ENCODE measurements around the gene BMERB1.
"Not testable (repeated sequence)": the region's sequence is repeated elsewhere in the genome, so short reads cannot be mapped to it uniquely, and the experiment has no call there.

Gene BMERB1

DNA sequence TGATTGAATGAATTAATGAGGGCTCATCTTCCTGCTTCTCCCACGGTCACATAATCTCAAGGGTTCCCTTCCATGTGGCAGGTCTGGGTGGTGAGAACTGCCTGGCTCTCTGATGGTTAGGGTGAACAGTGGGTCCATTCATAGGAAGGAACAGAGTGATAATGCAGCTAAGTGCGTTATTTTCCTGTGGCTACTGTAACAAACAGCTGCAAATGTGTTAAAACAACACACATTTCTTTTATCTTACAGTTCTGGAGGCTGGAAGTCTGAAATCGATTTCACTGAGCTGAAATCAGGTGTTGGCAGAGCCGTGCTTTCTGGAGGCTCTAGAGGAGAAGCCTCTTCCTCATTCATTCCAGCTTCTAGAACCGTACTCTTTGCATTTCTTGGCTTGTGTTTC, 95.3 kb downstream of the BMERB1 start:
- no peak for DNase-seq

DNA sequence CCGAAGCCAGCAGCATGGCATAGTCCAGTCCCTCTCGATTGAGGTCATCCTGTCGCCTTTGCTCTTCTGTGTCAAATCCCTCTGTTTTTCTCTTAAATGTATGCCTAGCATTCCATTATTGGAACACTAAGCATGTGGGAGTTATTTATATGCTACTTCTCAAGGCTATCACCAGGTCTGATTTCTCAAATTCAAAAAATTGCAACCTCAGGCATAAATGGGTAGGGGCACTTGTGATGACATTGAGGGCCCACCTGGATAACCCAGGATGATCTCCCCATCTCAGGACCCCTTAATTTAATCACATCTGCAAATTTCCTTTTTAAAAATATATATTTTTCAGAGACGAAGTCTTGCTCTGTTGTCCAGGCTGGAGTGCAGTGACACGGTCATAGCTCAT, 95.7 kb downstream of the BMERB1 start:
- no peak for DNase-seq

DNA sequence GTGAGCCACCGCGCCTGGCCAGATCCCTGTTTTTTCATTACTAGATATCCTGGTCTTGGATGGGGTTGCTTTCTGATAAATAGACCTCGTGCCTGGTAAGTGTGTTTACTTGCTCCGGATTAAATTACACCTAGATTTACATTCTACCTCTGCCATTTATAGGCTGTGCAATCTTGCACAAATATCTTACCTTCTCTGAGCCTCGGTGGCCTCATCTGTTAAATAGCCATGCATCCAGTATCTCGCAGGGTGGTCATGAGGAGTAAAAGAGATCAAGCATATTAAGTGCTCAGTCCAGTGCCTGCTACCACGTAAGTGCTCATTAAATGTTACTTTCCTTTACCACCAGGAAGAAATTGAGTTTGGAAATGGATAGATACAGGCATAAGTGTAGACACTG, 98.4 kb downstream of the BMERB1 start:
- no peak for DNase-seq

DNA sequence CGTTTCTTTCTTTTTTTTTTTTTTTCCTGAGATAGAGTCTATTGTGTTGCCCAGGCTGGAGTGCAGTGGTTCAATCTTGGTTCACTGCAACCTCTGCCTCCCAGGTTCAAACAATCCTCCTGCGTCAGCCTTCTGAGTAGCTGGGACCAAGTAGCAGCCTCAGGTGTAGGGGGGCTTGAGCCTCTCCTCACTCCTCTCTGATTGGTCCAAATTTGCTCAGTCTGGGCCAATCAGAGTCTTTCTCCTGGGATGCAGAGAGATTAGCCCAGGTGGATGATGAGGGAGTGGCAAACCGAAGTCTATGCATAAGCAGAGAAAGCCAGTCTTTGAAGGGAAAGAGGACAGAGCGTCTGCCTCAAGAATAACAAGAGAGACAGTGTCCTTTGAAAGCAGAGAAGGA, 99.0 kb downstream of the BMERB1 start:
- DNase-seq, result no peak

DNA sequence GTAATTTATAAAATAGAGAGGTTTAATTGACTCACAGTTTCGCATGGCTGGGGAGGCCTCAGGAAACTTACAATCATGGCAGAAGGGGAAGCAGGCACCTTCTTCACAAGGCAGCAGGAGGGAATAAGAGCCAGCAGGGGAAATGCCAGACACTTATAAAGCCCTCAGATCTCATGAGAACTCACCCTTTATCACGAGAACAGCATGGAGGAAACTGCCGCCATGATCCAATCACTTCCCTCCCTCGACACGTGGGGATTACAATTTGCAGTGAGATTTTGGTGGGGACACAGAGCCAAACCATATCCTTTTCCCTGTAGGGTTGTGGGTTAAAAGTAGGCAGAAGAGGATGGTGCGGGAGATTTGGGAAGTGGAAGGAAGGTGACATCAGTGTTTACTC, 101.4 kb downstream of the BMERB1 start:
- DNase-seq, result no peak

DNA sequence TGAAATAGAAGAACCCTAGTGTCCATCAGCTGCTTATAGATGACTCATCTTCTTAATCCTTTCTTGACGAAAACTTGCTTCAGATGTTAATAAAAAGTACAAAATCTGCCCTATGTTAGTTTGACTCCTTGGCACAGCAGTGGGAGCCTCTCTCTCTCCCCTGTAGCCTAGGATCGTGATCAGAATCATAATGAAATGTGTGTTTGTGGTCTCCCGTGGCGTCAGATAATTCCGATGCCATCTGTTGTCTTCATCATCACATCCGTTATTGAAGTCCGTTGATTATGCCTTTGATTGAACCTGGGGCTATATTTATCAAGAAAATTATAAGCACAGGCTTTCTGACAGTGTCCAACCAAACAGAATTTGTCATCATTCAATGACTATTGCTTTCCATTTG, 102.5 kb downstream of the BMERB1 start:
- DNase-seq, result no peak

DNA sequence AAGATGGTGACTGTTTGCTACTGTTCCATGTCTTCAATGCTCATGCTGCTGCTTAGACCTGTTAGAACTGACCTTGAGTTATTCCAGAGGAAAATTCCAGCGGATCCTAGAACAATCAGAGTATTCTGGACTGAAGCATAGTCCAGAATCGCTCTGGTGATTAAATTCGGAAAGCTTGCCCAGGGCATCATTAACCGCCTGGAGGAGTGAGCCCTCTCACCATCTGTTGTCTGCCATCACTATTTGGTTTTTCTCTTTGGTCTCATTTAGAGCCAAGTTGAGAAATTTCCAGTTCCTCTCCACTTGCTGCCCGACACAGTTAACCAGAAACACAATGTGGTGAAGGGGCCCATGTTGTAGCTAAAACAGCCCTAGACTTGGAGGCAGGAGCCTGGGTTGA, 104.1 kb downstream of the BMERB1 start:
- DNase-seq, result no peak

DNA sequence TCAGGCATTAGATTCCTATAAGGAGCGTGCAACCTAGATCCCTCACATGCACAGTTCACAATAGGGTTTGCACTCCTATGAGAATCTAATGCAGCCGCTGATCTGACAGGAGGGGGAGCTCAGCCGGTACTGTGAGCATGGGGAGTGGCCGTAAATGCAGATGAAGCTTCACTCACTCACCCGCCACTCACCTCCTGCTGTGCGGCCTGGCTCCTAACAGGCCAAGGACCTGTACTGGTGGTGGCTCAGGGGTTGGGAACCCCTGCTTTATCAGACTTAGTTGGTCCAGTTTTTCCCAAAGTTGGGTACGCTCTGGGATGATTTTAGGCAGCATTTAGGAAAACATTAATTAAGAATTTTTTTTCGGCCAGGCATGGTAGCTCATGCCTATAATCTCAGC, 104.8 kb downstream of the BMERB1 start:
- no peak for DNase-seq

DNA sequence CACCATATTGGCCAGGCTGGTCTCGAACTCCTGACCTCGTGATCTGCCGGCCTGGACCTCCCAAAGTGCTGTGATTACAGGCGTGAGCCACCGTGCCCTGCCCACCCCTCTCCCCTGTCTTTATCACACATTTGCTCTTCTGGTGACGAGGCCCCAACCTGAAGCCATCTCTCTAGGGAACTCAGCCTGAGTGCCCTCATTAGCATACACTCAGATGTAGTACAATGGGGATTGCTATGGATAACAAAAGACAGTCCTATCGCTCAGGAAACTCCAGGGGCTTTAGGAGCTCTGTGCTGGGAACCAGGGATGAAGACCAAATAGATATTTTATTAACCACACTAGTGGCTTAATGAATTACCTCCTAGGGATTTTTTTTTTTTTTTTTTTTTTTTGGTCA, 107.9 kb downstream of the BMERB1 start:
- no peak for DNase-seq

DNA sequence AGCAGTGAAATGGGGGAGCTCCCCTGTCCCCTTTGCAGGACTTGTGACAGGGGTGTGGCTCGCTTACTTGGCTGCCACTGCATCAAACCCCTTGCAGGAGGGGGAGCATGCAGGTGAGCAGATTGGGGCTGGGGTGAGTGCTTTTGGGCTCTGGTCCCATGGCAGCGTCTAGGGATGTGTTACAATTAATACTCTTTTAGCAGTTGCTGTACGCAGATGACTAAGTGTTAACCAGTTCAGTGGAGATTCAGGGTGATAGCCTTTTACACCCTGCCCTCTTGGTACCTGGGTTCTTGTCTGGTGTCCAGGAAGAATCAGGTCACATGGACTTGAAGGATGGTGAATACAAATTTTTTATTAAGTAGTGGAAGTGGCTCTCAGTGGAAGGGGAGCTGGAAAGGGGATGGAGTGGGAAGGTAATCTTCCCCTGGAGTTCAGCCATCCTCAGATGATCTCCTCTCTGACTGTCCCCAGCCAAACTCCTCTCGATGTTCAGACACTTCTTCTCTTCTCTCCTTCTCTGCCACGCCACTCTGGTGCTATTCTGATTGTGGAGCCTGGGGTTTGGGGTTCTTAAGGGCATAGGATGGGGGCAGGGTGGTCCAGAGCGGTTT, 108.5 kb downstream of the BMERB1 start:
- no peak for DNase-seq

DNA sequence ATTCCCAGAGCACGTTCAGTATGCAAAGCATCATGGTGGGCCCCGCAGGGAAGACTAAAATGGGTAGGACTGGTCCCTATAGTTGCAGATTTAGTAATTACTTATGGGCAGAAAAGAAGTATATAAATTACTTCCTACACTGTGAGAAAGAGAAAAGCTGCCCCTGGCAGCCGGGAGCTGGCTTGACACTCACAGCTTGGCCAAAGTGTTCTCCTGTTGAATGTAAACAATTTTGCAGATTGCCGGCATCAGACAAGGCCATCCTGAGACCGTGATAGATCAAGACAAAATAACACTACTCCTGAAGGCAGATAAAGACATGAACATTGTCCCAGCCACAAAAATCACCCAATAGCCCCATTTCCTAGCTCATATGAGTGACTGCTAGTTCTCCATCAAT, 110.0 kb downstream of the BMERB1 start:
- DNase-seq, result no peak

DNA sequence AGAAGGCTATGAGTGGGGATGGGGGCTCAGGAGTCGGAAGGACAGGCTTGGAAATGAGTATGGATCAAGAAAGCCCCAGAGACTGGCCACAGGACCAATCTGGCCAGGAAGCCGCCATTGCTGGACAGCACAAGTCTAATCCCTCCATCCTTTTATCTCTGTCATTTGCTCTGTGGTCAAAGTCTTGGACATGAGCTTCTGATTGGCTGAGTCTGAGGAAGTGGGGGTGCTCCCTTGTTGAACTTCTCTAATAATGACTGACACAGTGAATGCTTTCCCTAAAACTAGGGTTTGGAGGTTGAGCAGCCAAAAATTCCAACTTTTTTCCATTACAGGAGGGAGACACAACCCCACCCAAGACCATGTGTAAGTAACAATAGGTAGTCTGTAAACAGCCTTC, 111.2 kb downstream of the BMERB1 start:
- no peak for DNase-seq

DNA sequence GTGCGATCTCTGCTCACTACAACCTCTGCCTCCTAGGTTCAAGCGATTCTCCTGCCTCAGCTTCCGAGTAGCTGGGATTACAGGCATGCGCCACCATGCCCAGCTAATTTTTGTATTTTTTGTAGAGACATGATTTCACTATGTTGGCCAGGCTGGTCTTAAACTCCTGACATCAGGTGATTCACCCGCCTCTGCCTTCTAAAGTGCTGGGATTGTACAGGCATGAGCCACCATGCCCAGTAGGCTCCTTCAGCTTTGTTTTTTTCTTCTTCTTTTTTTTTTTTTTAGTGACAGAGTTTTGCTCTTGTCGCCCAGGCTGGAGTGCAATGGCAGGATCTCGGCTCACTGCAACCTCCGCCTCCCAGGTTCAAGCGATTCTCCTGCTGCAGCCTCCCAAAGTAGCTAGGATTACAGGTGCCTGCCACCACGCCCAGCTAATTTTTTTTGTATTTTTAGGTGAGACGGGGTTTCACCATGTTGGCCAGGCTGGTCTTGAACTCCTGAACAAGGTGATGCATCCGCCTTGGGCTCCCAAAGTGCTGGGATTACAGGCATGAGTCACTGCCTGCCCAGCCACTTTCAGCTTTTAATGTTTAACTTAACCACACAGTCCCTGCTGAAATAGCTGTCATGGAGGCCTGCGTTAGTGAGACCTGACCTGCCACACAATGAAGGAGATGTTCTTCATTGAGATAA, 112.8 kb downstream of the BMERB1 start:
- DNase-seq, result not testable (repeated sequence)

DNA sequence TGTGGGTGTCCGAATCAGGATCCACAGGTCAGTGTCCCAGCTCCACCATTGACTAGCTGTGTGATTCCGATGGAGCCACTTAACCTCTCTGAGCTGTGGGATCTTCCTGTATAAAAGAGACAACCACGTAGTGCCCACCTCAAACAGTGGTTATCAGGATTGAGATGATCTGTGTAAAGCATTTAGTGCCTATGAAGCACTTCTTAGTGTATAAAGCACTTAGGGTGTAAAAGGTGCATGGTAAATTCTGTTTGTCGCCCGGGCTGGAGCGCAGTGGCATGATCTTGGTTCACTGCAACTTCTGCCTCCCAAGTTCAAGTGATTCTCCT, 113.3 kb downstream of the BMERB1 start:
- no peak for DNase-seq

DNA sequence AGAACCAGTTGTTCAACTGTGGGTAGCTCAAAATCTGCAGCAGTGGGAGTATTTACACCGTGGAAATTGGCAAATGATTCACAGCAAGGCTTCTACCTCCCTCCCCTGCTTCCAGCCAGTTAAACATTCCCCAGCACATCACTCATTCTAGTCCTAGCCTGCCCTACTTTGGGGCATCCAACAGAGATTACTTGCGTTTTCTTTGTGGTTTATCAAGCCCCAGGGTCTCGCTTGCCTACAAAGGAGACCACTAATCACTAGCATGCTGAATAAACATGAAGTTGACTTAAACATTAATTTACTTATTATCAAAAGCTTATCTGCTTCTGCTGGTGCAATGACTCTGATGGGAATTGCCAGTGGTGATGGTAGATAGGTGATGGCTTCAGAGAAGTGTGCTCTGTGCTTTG, 114.1 kb downstream of the BMERB1 start:
- no peak for DNase-seq

DNA sequence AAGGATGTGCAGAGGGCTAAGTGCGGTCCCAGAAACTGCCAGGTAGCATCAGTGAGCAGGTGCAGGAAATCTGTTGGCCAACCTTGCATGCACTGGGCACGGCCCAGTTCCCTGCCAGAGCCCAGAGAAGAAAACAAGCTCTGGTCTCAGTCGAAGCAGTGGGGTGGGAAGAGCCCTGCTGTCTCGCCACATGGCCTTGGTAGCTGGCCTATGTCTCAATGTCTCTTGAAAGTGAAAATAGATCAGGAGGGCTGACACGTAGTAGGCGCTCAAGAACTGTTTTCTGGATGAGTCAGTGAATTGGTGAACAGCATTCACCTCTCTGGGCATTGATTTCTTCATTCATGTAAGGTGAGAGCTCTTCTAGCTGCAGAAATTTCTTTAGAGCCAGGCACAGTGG, 118.1 kb downstream of the BMERB1 start:
- no peak for DNase-seq

DNA sequence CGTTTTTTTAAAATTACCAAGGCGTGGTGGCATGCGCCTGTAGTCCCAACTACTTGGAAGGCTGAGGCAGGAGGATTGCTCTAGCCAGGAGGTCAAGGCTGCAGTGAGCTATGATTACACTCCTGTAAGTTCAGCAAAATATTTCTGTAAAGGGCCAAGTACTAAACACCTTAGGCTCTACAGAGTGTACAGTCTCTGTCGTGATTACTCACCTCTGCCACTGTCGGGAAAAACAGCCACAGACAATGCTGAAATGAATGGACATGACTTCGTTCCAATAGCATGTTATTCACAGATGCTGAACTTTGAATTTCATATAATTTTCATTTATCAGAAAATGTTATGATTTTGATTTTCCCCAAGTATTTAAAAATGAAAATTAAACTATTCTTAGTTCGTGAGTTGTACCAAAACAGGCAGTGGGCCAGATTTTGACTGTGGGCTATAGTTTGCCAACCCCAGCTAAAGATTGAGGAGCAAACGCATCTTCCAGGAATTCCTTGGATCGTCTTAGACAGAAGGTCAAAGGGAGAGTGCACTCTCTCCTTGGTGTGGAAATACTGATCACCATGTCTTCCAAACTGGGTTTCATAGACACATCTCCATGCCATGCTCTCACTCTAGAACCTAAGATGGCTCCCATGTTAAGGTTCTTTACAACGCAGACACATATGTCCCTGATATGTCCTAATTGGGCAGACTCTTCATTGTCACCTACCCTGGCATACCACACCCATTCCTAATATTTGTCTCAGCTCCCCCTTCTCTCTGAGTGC, 119.1 kb downstream of the BMERB1 start:
- DNase-seq, result no peak

DNA sequence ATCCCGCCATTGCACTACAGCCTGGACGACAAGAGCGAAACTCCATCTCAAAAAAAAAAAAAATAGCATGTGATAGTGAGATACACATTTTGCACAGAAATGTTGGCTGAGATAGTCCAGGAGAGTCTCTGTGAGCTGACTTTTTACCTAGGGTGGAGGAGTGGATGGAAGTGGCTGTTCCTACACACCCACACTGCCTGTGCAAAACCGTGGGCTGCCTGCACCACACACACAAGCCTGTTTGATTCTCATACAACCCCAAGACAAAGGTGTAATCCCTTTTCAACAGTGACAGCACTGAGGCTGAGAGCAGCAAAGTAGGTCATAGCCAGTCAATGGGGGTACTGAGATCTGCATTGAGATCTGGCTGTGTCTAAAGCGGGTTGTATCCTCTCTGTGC, 121.7 kb downstream of the BMERB1 start:
- no peak for DNase-seq

DNA sequence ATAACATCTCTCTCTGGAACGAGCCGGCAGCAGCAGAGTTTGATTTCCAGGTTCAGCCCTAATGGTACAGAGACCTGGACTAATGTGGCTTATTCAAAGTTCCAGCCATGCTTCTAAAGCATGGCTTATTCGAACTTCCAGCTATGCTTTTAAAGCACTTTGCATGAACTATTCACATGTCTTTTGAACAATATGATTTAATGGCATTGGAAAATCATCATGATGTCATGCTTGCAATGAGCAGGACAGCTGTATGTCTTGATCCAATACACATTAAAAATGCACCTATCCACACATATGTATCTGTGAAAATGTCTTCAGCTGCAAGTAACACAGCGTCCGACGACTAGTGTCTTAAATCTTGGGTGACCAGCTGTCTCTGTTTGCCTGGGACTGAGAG, 122.9 kb downstream of the BMERB1 start:
- DNase-seq, result no peak

DNA sequence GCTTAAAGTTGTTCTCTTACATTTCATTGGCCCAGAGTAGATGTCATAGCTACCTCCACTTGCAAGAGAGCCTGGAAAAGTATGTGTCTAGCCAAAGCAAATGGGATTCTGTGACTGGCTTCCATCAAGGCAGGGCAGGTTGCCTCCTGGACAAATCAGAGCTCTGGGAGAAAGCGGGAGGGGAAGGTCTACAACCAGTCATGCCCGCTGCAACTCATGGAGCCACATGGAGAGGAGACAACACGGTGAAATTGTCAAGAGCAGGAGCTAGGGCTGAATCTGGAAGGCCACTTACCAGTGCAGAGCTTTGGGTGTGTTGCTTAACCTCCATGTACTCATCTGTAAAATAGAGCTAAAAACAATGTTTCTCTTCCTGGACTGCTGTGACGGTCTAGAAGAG, 124.8 kb downstream of the BMERB1 start:
- DNase-seq, result no peak

DNA sequence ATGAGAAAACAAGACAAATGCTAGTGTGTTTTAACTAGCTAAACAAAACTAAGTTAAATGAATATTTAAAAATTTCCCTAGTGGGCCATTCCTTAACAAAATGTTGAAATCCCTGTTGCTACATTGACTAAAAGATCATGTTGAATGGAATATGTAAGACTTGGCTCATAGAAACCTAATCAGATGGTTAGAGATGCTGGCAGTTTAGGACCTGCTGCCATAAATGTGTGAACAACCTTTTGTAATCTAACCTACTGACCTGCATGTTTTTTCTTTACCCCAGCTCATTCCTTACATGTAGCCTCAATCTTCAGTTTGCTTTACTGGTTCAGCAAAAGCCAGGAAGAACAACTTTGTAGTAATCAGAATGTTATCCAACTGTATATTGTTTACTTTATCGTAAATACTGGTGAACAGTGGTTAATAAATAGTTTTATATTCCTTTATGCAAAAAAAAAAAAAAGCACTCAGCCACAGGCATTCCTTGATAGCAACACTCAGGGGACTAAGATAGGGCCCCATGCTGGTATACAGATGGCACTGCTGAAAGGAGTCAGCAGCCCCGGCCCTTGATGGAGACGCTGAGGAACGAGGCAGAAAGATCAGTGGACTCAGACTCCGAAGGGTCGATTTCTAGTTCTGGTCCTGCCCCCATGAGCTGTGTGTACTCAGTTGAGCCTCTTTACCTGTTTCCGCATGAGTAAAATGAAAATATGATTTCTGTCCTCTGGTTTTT, 130.4 kb downstream of the BMERB1 start:
- DNase-seq, result no peak

DNA sequence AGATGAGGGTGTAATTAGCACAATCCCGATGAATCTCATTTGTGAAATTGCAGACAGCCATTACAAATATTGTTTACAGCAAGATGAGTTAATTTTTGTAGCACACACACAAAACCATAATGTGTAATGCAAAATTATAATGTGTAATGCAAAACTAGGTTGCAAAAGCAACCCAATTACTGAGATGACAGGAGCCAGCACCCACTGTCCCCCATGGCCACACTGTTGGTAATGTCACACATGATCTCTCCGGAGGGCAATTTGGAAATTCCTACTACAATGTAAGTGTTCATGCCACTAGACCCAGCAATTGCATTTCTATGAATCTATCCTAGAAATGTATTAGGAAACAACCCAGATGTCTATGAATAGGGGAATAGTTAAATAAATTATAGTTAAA, 131.7 kb downstream of the BMERB1 start:
- DNase-seq, result no peak

DNA sequence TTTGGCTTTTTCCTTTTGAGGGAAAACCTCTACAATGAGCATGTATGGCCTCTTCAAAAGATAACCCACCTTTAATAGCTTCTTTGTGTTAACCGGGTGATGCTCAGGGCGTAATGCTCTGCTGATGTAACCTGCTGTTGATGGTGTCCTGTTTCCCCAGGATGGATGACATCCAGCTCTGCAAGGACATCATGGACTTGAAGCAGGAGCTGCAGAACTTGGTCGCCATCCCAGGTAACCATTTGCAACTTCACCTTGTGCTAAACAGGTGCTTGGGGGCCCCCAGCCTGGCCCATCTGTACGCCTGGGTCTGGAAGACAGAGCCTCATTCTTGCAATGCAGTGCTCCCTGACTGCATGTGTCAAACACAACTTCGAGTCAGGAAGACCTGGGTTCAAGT, 133.4 kb downstream of the BMERB1 start:
- no peak for DNase-seq

DNA sequence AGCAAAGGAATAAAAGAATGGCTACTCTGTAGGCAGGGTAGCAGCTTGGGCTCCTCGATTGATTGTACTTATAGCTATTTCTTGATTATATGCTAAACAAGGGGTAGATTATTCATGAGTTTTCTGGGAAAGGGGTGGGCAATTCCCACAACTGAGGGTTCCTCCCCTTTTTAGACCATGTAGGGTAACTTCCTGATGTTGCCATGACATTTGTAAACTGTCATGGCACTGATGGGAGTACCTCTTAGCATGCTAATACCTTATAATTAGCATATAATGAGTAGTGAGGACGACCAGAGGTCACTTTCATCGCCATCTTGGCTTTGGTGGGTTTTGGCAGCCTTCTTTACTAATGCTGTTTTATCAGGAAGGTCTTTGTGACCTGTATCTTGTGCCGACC, 136.3 kb downstream of the BMERB1 start:
- DNase-seq, result not testable (repeated sequence)
